CD4-positive, CD25-positive, alpha-beta regulatory T cell (primary cell): Measurements from ENCODE around the gene CENPM. TPM values are rescaled to one million over a fixed set of nuclear protein-coding genes. Genes with fewer than 3 reads are reported as not detected.
"Not testable (repeated sequence)": the region's sequence is repeated elsewhere in the genome, so short reads cannot be mapped to it uniquely, and the experiment has no call there.

ENCODE experiments used
- ATAC-seq, 2 donors: fragments of 150-1000 bp; cut with Tn5 transposase; one replicate each; pipeline ENCODE4 v1.10.0; 2021; ENCODE audit warnings: low read depth in 2 of 2, moderate number of reproducible peaks in 2 of 2, moderate library complexity in 1 of 2
- DNase-seq, 3 donors: peaks; one replicate each; pipeline versions ENCODE4 v3.0.0 to v3.0.0-alpha.2; 2012 to 2022; ENCODE audit warnings: mixed read lengths in 1 of 3
- H3K27ac ChIP-seq: one replicate; pipeline ENCODE4 v1.7.0; 2013; ENCODE audit warnings: mild to moderate bottlenecking, low read length; ENCODE audit not compliant: insufficient read depth, poor library complexity, severe bottlenecking
- H3K27me3 ChIP-seq: one replicate; pipeline ENCODE4 v1.7.0; 2013; ENCODE audit warnings: low read length; ENCODE audit not compliant: control insufficient read depth, insufficient read depth
- H3K36me3 ChIP-seq: one replicate; pipeline ENCODE4 v1.7.0; 2013; ENCODE audit warnings: mild to moderate bottlenecking, low read length, moderate library complexity; ENCODE audit not compliant: control insufficient read depth, insufficient read depth
- H3K4me1 ChIP-seq: 2 replicates; pipeline ENCODE4 v1.7.0; 2013; ENCODE audit warnings: mild to moderate bottlenecking, low read length; ENCODE audit not compliant: insufficient read depth, control insufficient read depth, poor library complexity, severe bottlenecking
- H3K4me3 ChIP-seq: one replicate; pipeline ENCODE4 v1.7.0; 2013; ENCODE audit warnings: low read depth, mild to moderate bottlenecking, low read length, moderate library complexity
- H3K9me3 ChIP-seq, 2 experiments: 1 replicate in 1 of 2; 2 replicates in 1 of 2; pipeline ENCODE4 v1.7.0; 2013; ENCODE audit warnings: low read length in 2 of 2, mild to moderate bottlenecking in 1 of 2, moderate library complexity in 1 of 2; ENCODE audit not compliant: control insufficient read depth in 2 of 2
- H3K27ac Mint-ChIP-seq, 3 donors: one replicate each; pipeline ENCODE4 v1.8.0; 2020 to 2022; ENCODE audit warnings: mild to moderate bottlenecking in 3 of 3, mixed read lengths in 3 of 3, moderate library complexity in 2 of 3
- H3K27me3 Mint-ChIP-seq: one replicate; pipeline ENCODE4 v1.8.0; 2022; ENCODE audit warnings: mild to moderate bottlenecking, mixed read lengths
- H3K36me3 Mint-ChIP-seq: one replicate; pipeline ENCODE4 v1.8.0; 2020; ENCODE audit warnings: mixed read lengths
- H3K4me1 Mint-ChIP-seq, 4 donors: one replicate each; pipeline ENCODE4 v1.8.0; 2020 to 2022; ENCODE audit warnings: mixed read lengths in 4 of 4, mild to moderate bottlenecking in 1 of 4
- H3K4me3 Mint-ChIP-seq, 4 donors: one replicate each; pipeline ENCODE4 v1.8.0; 2020 to 2022; ENCODE audit warnings: mild to moderate bottlenecking in 4 of 4, mixed read lengths in 4 of 4, moderate library complexity in 3 of 4
- H3K9me3 Mint-ChIP-seq, 7 donors: one replicate each; pipeline ENCODE4 v1.8.0; 2020 to 2022; ENCODE audit warnings: mixed read lengths in 7 of 7, mild to moderate bottlenecking in 3 of 7, moderate library complexity in 2 of 7
- polyA plus RNA-seq, 4 donors: library from polyadenylated mRNA; unstranded; fragments of 300-500 nt; fragmentation: Illumina TruSeq; gene quantifications; one replicate each; pipeline ENCODE4 v1.2.3, GENCODE V29; 2021
- total RNA-seq: library from RNA; stranded (reverse); gene quantifications from one replicate; pipeline ENCODE4 v1.2.3, GENCODE V29; 2022

Gene CENPM
- total and polyA plus RNA-seq, 5 donors from 2014 or later = 33.9 to 75.7 (median 64.4) TPM

- no peak for ATAC-seq
- Mint-ChIP-seq H3K27ac (no peak overlapping the region), H3K36me3 (no peaks in the 10 kb centered on the region), H3K4me3 (no peak overlapping the region), H3K9me3 (no peaks in the 10 kb centered on the region), H3K4me1 (peaks cover 0 to 9% (median 4%) of the 10 kb centered on the region in 4 donors), H3K27me3 (peaks cover 25% of the 10 kb centered on the region)
- Histone ChIP-seq H3K27ac (no peak overlapping the region), H3K4me3 (no peak overlapping the region), H3K4me1 (no peaks in the 10 kb centered on the region), H3K9me3 (no peaks in the 10 kb centered on the region), H3K27me3 (no peaks in the 10 kb centered on the region), H3K36me3 (no peaks in the 10 kb centered on the region)
- DNase-seq = no peak
Measured at GRCh38 chr22:41964112-41964491, 17.1 kb upstream of the CENPM start.

- no peak overlapping the region for H3K27ac Mint-ChIP-seq
- H3K36me3 Mint-ChIP-seq = no peaks in the 10 kb centered on the region
- Histone ChIP-seq H3K9me3 (no peaks in the 10 kb centered on the region), H3K4me1 (no peaks in the 10 kb centered on the region), H3K27ac (no peak overlapping the region), H3K36me3 (no peaks in the 10 kb centered on the region), H3K27me3 (no peaks in the 10 kb centered on the region), H3K4me3 (no peak overlapping the region)
- H3K9me3 Mint-ChIP-seq = no peaks in the 10 kb centered on the region
- DNase-seq (no peak), ATAC-seq (no peak)
- H3K27me3 Mint-ChIP-seq = peaks cover 21% of the 10 kb centered on the region
- H3K4me3 Mint-ChIP-seq = no peak overlapping the region
- peaks cover 0 to 9% (median 4%) of the 10 kb centered on the region in 4 donors for H3K4me1 Mint-ChIP-seq
Measured at GRCh38 chr22:41963453-41964111, 16.6 kb upstream of the CENPM start.

GRCh38 chr22:41957941-41958556, 11.1 kb upstream of the CENPM start:
- no peak overlapping the region for H3K27ac Mint-ChIP-seq
- H3K27ac ChIP-seq = no peak overlapping the region
- H3K36me3 Mint-ChIP-seq = no peaks in the 10 kb centered on the region
- H3K4me3 ChIP-seq = no peak overlapping the region
- no peaks in the 10 kb centered on the region for H3K9me3 ChIP-seq
- peaks cover 7% of the 10 kb centered on the region for H3K27me3 Mint-ChIP-seq
- H3K27me3 ChIP-seq = no peaks in the 10 kb centered on the region
- peak; percentile 16 to 34 for ATAC-seq
- H3K4me1 Mint-ChIP-seq = peaks cover 0 to 8% (median 4%) of the 10 kb centered on the region in 4 donors
- peaks cover 8% of the 10 kb centered on the region for H3K4me1 ChIP-seq
- peak overlapping the region in 1 of 4 donors; percentile 61 for H3K4me3 Mint-ChIP-seq
- no peak for DNase-seq
- H3K36me3 ChIP-seq = no peaks in the 10 kb centered on the region
- H3K9me3 Mint-ChIP-seq = no peaks in the 10 kb centered on the region

- DNase-seq (no peak), ATAC-seq (no peak)
- Histone ChIP-seq H3K9me3 (no peaks in the 10 kb centered on the region), H3K27me3 (no peaks in the 10 kb centered on the region), H3K27ac (no peak overlapping the region), H3K4me3 (no peak overlapping the region), H3K4me1 (peaks cover 5% of the 10 kb centered on the region), H3K36me3 (no peaks in the 10 kb centered on the region)
- H3K27ac Mint-ChIP-seq = no peak overlapping the region
- no peaks in the 10 kb centered on the region for H3K9me3 Mint-ChIP-seq
- H3K4me1 Mint-ChIP-seq = peaks cover 0 to 5% (median 4%) of the 10 kb centered on the region in 4 donors
- no peaks in the 10 kb centered on the region for H3K36me3 Mint-ChIP-seq
- H3K27me3 Mint-ChIP-seq = no peaks in the 10 kb centered on the region
- no peak overlapping the region for H3K4me3 Mint-ChIP-seq
Measured at GRCh38 chr22:41952713-41953112, 5.8 kb upstream of the CENPM start.

GRCh38 chr22:41951898-41952474, 5.0 kb upstream of the CENPM start, which contains the start of gene SMIM45:
Gene SMIM45 (plus strand): TSS chr22:41952150.
- no peaks in the 10 kb centered on the region for H3K9me3 ChIP-seq
- Mint-ChIP-seq H3K4me3 (no peak within 1 kb of the TSS), H3K27me3 (no peaks in the 10 kb centered on the region), H3K4me1 (peaks cover 0 to 8% (median 3%) of the 10 kb centered on the region in 4 donors), H3K27ac (peak within 1 kb of the TSS in 1 of 3 donors; percentile 65), H3K36me3 (no peaks in the 10 kb centered on the region), H3K9me3 (no peaks in the 10 kb centered on the region)
- no peaks in the 10 kb centered on the region for H3K27me3 ChIP-seq
- no peaks in the 10 kb centered on the region for H3K36me3 ChIP-seq
- no peak within 1 kb of the TSS for H3K4me3 ChIP-seq
- peaks cover 6% of the 10 kb centered on the region for H3K4me1 ChIP-seq
- no peak for ATAC-seq
- DNase-seq = no peak
- no peak within 1 kb of the TSS for H3K27ac ChIP-seq

- Histone ChIP-seq H3K27ac (no peak overlapping the region), H3K4me3 (no peak overlapping the region)
- peak overlapping the region in 1 of 3 donors; percentile 78 for H3K27ac Mint-ChIP-seq
Measured at GRCh38 chr22:41949297-41949965, 2.5 kb upstream of the CENPM start.

GRCh38 chr22:41948928-41949296, 2.0 kb upstream of the CENPM start:
- ATAC-seq, H3K4me3 ChIP-seq, H3K27me3 Mint-ChIP-seq, H3K9me3 Mint-ChIP-seq, H3K4me3 Mint-ChIP-seq, H3K27me3 ChIP-seq, H3K9me3 ChIP-seq, H3K36me3 ChIP-seq, H3K27ac Mint-ChIP-seq, DNase-seq, H3K27ac ChIP-seq, H3K36me3 Mint-ChIP-seq: not testable (repeated sequence)
- H3K4me1 Mint-ChIP-seq = peaks cover 0 to 25% (median 15%) of the 10 kb centered on the region in 4 donors
- H3K4me1 ChIP-seq = peaks cover 21% of the 10 kb centered on the region

More at GRCh38 chr22:41949297-41949965, 2.5 kb upstream of the CENPM start:
- no peaks in the 10 kb centered on the region for H3K9me3 ChIP-seq
- ATAC-seq (no peak), DNase-seq (no peak)
- Mint-ChIP-seq H3K4me3 (no peak overlapping the region), H3K9me3 (no peaks in the 10 kb centered on the region), H3K4me1 (peaks cover 0 to 24% (median 14%) of the 10 kb centered on the region in 4 donors), H3K27me3 (no peaks in the 10 kb centered on the region), H3K36me3 (no peaks in the 10 kb centered on the region)
- peaks cover 21% of the 10 kb centered on the region for H3K4me1 ChIP-seq
- no peaks in the 10 kb centered on the region for H3K27me3 ChIP-seq
- H3K36me3 ChIP-seq = no peaks in the 10 kb centered on the region
